ENCODE data around the gene ENTREP3.

DNA sequence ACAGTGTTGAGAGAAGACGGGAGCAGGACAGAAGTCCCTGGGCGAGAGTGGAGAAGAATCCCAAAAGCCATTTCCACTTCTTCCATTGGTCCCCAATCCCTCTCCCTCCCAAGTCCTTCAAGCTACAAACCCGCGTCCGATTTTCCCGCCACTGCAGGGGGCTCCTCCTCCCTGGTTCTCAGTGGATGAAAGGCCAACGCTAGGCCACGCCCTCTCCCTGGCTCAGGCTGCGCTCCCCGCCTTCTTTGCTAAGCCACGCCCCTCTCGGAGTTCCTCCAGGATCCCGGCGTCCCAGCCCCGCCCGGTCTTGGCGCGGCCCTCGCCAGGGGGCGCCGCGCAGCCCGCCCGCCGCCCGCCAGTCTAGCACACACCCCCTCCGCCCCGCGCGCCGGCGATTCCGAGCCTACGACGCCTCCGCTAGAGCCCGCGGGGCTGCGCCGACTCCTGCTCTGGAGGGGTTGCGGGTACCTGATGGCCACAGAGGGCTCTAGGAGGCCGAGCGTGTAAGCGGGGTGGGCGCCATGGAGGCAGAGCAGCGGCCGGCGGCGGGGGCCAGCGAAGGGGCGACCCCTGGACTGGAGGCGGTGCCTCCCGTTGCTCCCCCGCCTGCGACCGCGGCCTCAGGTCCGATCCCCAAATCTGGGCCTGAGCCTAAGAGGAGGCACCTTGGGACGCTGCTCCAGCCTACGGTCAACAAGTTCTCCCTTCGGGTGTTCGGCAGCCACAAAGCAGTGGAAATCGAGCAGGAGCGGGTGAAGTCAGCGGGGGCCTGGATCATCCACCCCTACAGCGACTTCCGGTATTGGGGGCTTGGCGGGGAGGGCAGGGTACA is 22.0 kb upstream of the ENTREP3 start, which contains the start of gene HCN3:
- TF ChIP-seq POLR2AphosphoS5 (IDR thresholded peaks at IDR 0.05; ENCODE audit: borderline replicate concordance, low read depth, low read length) (no peak), EZH2 (IDR thresholded peaks at IDR 0.05) (no peak)

Measured in SK-N-MC (cell line).